ENCODE results near the gene SSBP3.

DNA sequence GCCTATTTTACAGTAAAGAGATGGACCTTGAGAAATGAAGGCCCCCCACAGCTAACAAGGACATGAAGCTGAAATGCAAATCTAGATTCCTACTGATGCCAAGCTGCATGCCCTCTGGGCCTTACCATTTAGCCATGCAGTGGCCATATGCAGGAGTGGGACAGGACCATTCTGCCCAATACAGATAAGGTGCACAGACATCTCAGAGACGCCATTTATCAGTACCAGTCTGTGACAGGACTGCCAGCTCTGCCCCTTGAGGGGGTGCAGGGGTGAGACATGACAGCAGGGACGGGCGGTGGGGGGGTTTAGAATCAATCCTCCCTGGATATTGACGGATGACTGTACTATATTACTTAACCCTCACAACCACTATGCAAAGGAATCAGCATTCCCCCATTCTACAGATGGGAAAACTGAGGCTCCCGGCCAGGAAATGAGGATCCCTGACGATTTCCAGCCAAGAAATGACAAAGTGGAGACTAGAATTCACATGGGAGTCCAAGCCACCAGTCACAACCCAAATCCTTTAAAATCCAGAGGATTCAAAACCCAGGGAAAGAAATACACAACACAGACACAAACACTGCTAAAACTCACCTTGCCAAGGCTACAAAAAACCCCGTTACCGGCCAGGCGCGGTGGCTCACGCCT, 10.8 kb downstream of the SSBP3 start:
- TF ChIP-seq SAFB2 (IDR thresholded peaks at IDR 0.05; ENCODE audit: borderline replicate concordance, low read depth, low read length, severe bottlenecking) (no peak), BHLHE40 (IDR thresholded peaks at IDR 0.05; ENCODE audit: low read length) (no peak), HNRNPUL1 (IDR thresholded peaks at IDR 0.05; ENCODE audit: low read length) (no peak), HEY1 (CRISPR knock-in tag; IDR thresholded peaks at IDR 0.05; ENCODE audit: borderline replicate concordance) (no peak), RAD21 (CRISPR knock-in tag; conservative IDR thresholded peaks at IDR 0.05 in 1 of 2, IDR thresholded peaks at IDR 0.05 in 1 of 2) (no peak), GABPB2 (CRISPR knock-in tag; conservative IDR thresholded peaks at IDR 0.05) (no peak), EP300 (IDR thresholded peaks at IDR 0.05; ENCODE audit: low read length) (no peak), NFYB (IDR thresholded peaks at IDR 0.05; ENCODE audit: extremely low read depth, insufficient read length) (no peak), ETS2 (tag; IDR thresholded peaks at IDR 0.05; ENCODE audit: borderline replicate concordance, poor library complexity, severe bottlenecking) (no peak), GATA2 (CRISPR knock-in tag; IDR thresholded peaks at IDR 0.05) (no peak), ARHGAP35 (IDR thresholded peaks at IDR 0.05; ENCODE audit: partially characterized antibody) (no peak), EGR1 (conservative IDR thresholded peaks at IDR 0.05) (no peak), POLR2AphosphoS5 (IDR thresholded peaks at IDR 0.05; ENCODE audit: control insufficient read depth, insufficient read depth, low read depth, low read length) (no peak)
- TF ChIP-seq, protein P1, sequence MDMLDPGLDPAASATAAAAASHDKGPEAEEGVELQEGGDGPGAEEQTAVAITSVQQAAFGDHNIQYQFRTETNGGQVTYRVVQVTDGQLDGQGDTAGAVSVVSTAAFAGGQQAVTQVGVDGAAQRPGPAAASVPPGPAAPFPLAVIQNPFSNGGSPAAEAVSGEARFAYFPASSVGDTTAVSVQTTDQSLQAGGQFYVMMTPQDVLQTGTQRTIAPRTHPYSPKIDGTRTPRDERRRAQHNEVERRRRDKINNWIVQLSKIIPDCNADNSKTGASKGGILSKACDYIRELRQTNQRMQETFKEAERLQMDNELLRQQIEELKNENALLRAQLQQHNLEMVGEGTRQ (CRISPR knock-in tag; IDR thresholded peaks at IDR 0.05), result no peak
